ENCODE data around the gene RTN1. TPM values are rescaled to one million over a fixed set of nuclear protein-coding genes. Genes with fewer than 3 reads are reported as not detected.
"Not testable (repeated sequence)": the region's sequence is repeated elsewhere in the genome, so short reads cannot be mapped to it uniquely, and the experiment has no call there.

Gene RTN1
- total RNA-seq, 1 experiment from 2014 or later = not detected

DNA sequence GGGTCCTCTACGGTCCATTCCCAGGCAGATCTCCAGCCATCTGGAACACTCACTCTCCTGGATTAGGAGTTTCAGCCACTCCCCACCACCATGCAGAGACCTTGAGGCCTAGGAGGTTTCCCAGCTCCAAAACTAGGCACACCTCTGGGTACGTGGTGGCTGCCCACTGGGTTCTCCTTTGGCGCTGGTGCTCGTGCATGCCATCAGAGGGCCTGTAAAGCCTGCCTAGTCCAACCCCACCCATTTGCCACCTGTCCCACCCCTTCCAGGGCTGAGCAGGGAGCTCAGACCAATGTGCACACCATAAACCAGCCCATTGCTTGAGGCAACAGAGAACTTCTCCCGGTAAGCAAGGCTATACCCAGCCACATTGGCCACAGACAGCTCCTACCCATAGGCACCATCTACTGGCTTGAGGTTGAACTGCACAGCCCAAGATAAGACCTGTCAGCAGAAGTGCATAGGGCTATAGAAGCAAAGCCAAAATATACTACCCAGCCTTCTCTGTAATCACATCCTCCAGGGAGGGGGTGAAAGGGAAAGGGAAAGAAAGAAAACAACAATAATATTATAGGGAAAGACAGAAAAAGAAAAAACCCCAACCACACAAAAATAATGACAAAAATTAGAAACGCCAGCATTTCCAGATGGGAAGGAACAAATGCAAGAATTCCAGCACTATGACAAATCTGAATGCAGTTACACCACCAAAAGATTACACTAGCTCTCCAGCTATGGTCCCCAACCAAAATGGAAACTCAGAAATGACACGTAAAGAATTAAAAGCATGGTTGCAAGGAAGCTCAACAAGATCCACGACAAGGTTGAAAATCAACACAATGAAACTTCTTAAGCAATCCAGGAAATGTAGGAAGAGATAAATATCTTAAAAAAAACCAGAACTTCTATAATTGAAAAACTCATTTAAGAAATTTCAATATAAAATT is 182.1 kb downstream of the RTN1 start:
- peak; percentile 79 for DNase-seq (ENCODE audit: low read depth, low spot score)
- in situ Hi-C loops (cut with HindIII; ENCODE audit: low pct_unique_long_range_greater_than_20kb, low sequenced_read_pairs) = no loop called here

DNA sequence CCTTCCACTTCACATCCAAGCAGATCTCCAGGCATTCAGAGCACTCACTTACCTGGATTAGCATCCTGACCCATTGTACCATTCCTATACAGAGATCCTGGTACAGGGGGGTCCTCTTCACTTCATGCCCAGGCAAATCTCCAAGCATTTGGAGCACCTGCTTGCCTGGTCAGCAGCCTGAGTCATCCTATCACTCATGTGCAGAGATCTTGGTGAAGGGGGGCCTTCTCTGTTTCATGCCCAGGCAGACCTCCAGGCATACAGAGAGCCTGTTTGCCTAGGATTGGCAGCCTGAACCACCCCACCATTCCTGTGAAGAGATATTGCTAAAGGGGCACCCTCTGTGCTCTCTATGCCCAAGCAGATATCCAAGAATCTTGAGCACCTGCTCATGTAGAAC is 182.9 kb downstream of the RTN1 start:
- in situ Hi-C loops (cut with HindIII; ENCODE audit: low pct_unique_long_range_greater_than_20kb, low sequenced_read_pairs) = no loop called here
- DNase-seq (ENCODE audit: low read depth, low spot score) = no peak

DNA sequence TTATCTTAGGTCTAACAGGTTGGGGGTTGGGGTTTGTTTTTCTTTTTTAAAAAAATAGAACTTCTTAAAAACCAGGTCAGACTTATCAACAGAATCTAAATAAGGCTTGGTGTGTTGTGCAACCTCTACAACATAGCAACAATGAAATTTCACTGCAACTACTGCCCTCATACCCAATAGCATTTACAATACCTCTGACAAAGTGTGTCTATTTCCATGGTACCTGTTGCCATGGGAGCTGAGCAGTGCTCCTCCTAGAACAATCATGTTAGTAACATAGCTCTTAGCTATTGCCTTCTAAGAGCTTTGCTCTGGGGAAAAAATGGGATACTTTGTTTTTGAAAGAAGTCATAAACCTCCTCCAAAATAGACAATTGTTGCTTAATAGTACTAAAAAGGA is 190.7 kb downstream of the RTN1 start:
- no peak for DNase-seq (ENCODE audit: low read depth, low spot score)
- in situ Hi-C loops (cut with HindIII; ENCODE audit: low pct_unique_long_range_greater_than_20kb, low sequenced_read_pairs) = no loop called here

DNA sequence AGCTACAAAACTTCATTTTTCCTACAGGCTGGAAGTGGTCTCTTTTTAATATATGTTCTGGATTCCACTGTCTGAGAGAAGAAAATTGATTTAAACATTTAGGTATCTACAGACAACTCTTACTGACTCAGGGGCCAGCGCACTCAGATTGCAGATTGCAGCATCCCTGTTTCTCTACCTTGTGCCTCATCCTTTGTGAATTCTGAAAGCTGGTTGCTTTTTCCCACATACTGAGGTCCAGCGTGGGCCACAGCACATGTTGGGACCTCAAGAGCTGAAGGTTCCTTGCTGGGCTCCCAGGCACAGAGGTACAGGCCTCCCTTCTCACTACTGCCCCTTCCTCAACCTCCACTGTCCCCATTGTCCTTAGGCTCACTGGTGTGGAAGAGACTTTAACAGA is 192.2 kb downstream of the RTN1 start:
- no peak for DNase-seq (ENCODE audit: low read depth, low spot score)
- in situ Hi-C loops (cut with HindIII; ENCODE audit: low pct_unique_long_range_greater_than_20kb, low sequenced_read_pairs) = no loop called here

DNA sequence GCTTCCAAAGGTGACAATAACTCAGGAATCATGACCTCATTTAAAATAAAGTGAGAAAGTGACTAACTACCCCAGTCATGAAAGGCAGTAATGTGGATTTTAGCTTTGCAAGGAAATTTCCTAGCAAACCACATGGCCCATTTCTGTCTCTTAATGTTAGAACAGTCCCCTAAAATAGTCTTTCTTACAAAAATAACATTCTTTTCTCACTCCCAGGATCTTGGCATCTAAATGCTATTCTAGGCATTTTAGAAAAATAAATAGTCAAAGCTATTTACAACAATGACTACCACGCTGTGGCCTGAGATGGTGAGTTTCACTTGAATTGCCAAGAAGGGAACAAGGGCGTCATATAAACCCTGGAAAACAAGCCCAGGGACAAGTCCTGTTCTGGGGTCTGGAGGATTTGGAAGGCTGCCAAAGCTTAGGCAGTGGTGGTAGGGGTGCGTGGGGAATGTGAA is 192.8 kb downstream of the RTN1 start:
- in situ Hi-C loops (cut with HindIII; ENCODE audit: low pct_unique_long_range_greater_than_20kb, low sequenced_read_pairs) = no loop called here
- DNase-seq (ENCODE audit: low read depth, low spot score) = no peak

DNA sequence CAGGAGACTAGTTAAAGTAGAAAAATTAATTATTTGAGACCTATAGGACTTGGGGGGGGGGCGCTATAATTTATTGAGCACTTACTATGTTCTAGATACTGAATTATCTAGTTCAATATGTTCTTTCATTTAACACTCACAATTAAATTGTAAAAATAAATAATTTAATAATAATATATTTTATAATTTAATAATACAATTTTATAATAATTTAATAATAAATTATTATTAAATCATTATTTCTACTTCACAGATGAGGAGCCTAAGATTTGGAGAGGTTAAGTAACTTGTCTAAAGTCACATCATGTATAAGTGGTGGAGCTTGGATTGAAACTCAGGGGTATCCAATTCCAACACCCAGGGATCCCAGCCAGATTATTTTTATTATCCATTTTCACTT is 195.2 kb downstream of the RTN1 start:
- no peak for DNase-seq (ENCODE audit: low read depth, low spot score)
- in situ Hi-C loops (cut with HindIII; ENCODE audit: low pct_unique_long_range_greater_than_20kb, low sequenced_read_pairs) = no loop called here

GRCh38 chr14:59664741-59665140 is 205.8 kb downstream of the RTN1 start:
- in situ Hi-C loops (cut with HindIII; ENCODE audit: low pct_unique_long_range_greater_than_20kb, low sequenced_read_pairs) = no loop called here
- DNase-seq (ENCODE audit: low read depth, low spot score) = no peak

- no peak for DNase-seq (ENCODE audit: low read depth, low spot score)
- in situ Hi-C loops (cut with HindIII; ENCODE audit: low pct_unique_long_range_greater_than_20kb, low sequenced_read_pairs) = no loop called here
Measured at GRCh38 chr14:59657769-59658168, 212.8 kb downstream of the RTN1 start.

DNA sequence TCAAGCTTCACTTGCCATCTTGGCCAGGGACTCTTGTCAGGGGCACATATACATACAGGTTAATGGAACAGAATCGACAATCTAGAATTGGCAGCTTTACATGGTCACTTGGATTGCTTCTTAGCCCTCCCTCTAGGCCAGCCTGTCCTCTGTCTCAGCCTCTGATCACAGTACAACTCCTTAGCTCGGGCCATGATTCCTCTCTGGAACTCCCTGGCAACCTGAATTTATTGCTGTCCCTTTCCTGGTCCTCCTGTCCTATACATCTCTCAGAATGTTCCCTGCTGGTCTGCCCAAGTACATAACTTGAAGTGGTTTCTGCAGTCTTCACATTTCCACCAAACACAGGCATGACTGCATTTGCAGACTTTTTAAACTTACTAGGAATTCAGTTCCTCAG is 214.1 kb downstream of the RTN1 start:
- in situ Hi-C loops (cut with HindIII; ENCODE audit: low pct_unique_long_range_greater_than_20kb, low sequenced_read_pairs) = no loop called here
- DNase-seq (ENCODE audit: low read depth, low spot score) = no peak

DNA sequence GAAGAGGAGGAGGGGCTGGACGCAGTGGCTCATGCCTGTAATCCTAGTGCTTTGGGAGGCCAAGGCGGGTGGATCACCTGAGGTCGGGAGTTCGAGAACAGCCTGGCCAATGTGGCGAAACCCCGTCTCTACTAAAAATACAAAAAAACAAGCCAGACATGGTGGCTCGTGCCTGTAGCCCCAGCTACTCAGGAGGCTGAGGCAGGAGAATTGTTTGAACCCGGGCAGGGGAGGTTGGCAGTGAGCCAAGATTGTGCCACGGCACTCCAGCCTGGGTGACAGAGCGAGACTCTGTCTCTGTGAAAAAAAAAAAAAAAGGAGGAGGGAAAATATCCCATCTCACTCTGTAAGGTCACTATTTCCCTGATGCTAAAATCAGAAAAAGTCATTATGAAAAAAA is 216.4 kb downstream of the RTN1 start:
- in situ Hi-C loops (cut with HindIII; ENCODE audit: low pct_unique_long_range_greater_than_20kb, low sequenced_read_pairs); DNase-seq (ENCODE audit: low read depth, low spot score): not testable (repeated sequence)

- DNase-seq (ENCODE audit: low read depth, low spot score); in situ Hi-C loops (cut with HindIII; ENCODE audit: low pct_unique_long_range_greater_than_20kb, low sequenced_read_pairs): not testable (repeated sequence)
Measured at GRCh38 chr14:59646832-59647231, 223.7 kb downstream of the RTN1 start.

- in situ Hi-C loops (cut with HindIII; ENCODE audit: low pct_unique_long_range_greater_than_20kb, low sequenced_read_pairs) = no loop called here
Measured at GRCh38 chr14:59638885-59639284, 231.7 kb downstream of the RTN1 start.

DNA sequence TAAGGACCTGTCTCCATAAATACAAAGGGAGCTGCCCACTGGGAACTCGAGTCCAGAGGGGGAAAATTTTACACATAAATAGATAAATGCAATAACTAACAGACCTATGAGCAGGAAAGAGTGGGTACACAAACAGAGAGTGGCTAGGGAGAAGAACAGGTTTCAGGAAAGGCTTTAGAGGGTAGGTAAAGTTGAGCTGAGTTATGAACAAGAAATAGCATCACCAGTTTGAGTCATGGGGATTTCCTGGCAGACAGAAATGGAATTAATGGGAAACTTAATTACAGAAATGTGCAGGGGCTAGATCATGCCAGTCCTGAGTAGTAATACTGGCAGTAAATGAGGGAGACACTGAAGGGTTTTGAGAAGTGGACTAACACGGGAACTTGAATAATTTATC is 236.0 kb downstream of the RTN1 start:
- in situ Hi-C loops (cut with HindIII; ENCODE audit: low pct_unique_long_range_greater_than_20kb, low sequenced_read_pairs) = no loop called here

More at GRCh38 chr14:59638885-59639284, 231.7 kb downstream of the RTN1 start:
- no peak for DNase-seq (ENCODE audit: low read depth, low spot score)

GRCh38 chr14:59633486-59633885 is 237.1 kb downstream of the RTN1 start:
- DNase-seq (ENCODE audit: low read depth, low spot score) = no peak
- in situ Hi-C loops (cut with HindIII; ENCODE audit: low pct_unique_long_range_greater_than_20kb, low sequenced_read_pairs) = no loop called here

More for the DNA sequence above, 236.0 kb downstream of the RTN1 start:
- no peak for DNase-seq (ENCODE audit: low read depth, low spot score)

GRCh38 chr14:59632381-59632780 is 238.2 kb downstream of the RTN1 start:
- peak; percentile 63 for DNase-seq (ENCODE audit: low read depth, low spot score)
- in situ Hi-C loops (cut with HindIII; ENCODE audit: low pct_unique_long_range_greater_than_20kb, low sequenced_read_pairs) = no loop called here

GRCh38 chr14:59631237-59631636 is 239.3 kb downstream of the RTN1 start:
- in situ Hi-C loops (cut with HindIII; ENCODE audit: low pct_unique_long_range_greater_than_20kb, low sequenced_read_pairs) = no loop called here
- DNase-seq (ENCODE audit: low read depth, low spot score) = peak; percentile 16

GRCh38 chr14:59630288-59630963 is 240.2 kb downstream of the RTN1 start:
- in situ Hi-C loops (cut with HindIII; ENCODE audit: low pct_unique_long_range_greater_than_20kb, low sequenced_read_pairs) = no loop called here

DNA sequence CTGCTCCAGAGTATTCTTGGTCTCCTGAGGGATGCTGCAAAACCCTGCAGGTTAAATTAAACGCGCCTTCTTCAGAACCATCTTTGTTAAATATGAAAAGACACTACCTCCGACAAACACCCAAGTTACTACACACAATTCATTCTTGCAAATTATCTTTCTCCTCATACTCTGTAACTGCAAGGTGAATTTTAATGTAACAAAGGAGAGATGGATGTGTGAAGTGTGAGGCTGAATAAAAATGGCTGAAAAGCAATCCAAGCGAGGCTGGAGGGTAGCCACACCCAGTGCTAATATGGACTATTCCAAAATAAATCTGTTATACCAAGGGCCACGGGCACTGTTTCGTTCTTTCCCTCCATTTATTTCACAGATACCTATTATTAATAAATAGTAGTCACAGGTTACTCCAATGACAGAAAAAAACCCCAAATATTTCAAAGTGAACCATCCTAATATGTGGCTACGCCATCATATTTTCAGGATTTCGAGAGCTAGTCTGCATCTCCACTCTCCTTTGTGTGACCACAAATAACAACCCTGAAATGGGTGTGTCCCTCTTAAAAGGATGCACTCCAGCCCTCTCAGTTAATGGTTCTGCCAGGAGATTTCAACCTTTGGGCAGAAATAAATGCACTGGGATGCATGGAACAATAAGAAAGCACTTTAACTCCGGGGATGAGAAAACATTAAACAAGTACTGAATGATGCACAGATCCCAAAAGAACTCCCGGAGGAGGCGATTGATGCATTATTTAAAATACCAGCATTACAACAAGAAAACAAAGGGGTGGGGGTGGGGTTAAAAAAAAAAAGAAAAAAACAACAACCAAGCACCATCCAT is 240.9 kb downstream of the RTN1 start:
- in situ Hi-C loops (cut with HindIII; ENCODE audit: low pct_unique_long_range_greater_than_20kb, low sequenced_read_pairs) = no loop called here
- DNase-seq (ENCODE audit: low read depth, low spot score) = no peak

More at GRCh38 chr14:59630288-59630963, 240.2 kb downstream of the RTN1 start:
- DNase-seq (ENCODE audit: low read depth, low spot score) = no peak
